ENCODE measurements around the gene ATP1B3. TPM values are rescaled to one million over a fixed set of nuclear protein-coding genes. Genes with fewer than 3 reads are reported as not detected.

Gene ATP1B3
- total and polyA plus RNA-seq, 9 of the 15 experiments (the other 6 are each of a cell fraction or from before 2014, with no cell fraction given) = 48.3 to 202 (median 123) TPM

GRCh38 chr3:141860766-141861513, 15.5 kb upstream of the ATP1B3 start (continued):
- TF ChIP-seq BRF1 (IDR thresholded peaks at IDR 0.05; ENCODE audit: borderline replicate concordance, extremely low read depth, insufficient read length) (no peak), XRCC4 (IDR thresholded peaks at IDR 0.05; ENCODE audit: extremely low read depth, insufficient read depth, insufficient read length) (no peak), ZNF668 (CRISPR knock-in tag; IDR thresholded peaks at IDR 0.05) (no peak), RAD21 (CRISPR knock-in tag; conservative IDR thresholded peaks at IDR 0.05 in 1 of 2, IDR thresholded peaks at IDR 0.05 in 1 of 2) (no peak), ARID2 (IDR thresholded peaks at IDR 0.05) (no peak), ZNF695 (CRISPR knock-in tag; IDR thresholded peaks at IDR 0.05) (no peak), LARP7 (IDR thresholded peaks at IDR 0.05) (no peak), POLR3A (IDR thresholded peaks at IDR 0.05; ENCODE audit: borderline replicate concordance, extremely low read depth, insufficient read depth, insufficient read length) (no peak), RFX1 (IDR thresholded peaks at IDR 0.05) (no peak), KDM2B (CRISPR knock-in tag; IDR thresholded peaks at IDR 0.05) (no peak), ZNF699 (CRISPR knock-in tag; IDR thresholded peaks at IDR 0.05; ENCODE audit: insufficient replicate concordance) (no peak), SIRT6 (IDR thresholded peaks at IDR 0.05; ENCODE audit: low read depth, low read length) (no peak), THAP7 (CRISPR knock-in tag; IDR thresholded peaks at IDR 0.05) (no peak), NCOA2 (IDR thresholded peaks at IDR 0.05; ENCODE audit: partially characterized antibody in 2 of 2) (no peak), ZBTB7A (IDR thresholded peaks at IDR 0.05; ENCODE audit: borderline replicate concordance, control insufficient read depth, low read depth, low read length) (no peak), SRSF3 (IDR thresholded peaks at IDR 0.05; ENCODE audit: insufficient read depth, low read length) (no peak), POU5F1 (IDR thresholded peaks at IDR 0.05; ENCODE audit: borderline replicate concordance, low read depth, low read length, partially characterized antibody) (no peak), ARNT (IDR thresholded peaks at IDR 0.05) (no peak), MCM5 (IDR thresholded peaks at IDR 0.05; ENCODE audit: low read depth) (no peak), TBP (optimal IDR thresholded peaks at IDR 0.05; ENCODE audit: low read depth, low read length) (no peak), ELF1 (tag; IDR thresholded peaks at IDR 0.05) (peak; percentile 34; the same call in 1 of the 2 replicates), GMEB1 (CRISPR knock-in tag; IDR thresholded peaks at IDR 0.05) (no peak), ZNF75A (CRISPR knock-in tag; IDR thresholded peaks at IDR 0.05) (no peak), U2AF2 (optimal IDR thresholded peaks at IDR 0.05; ENCODE audit: low read depth, low read length) (no peak), TOE1 (IDR thresholded peaks at IDR 0.05; ENCODE audit: borderline replicate concordance) (no peak), TOE1 (CRISPR knock-in tag; IDR thresholded peaks at IDR 0.05; ENCODE audit: borderline replicate concordance, low read depth) (no peak), RBM39 (optimal IDR thresholded peaks at IDR 0.05; ENCODE audit: low read depth, low read length) (no peak), CBFB (CRISPR knock-in tag; IDR thresholded peaks at IDR 0.05) (no peak), PRPF4 (IDR thresholded peaks at IDR 0.05; ENCODE audit: insufficient read depth, low read depth, low read length, poor library complexity, severe bottlenecking) (no peak)
